HG03097 (cell line): ENCODE measurements around the gene TRPC4.

Experiments used
- ATAC-seq: cut with Tn5 transposase; IDR thresholded peaks from one replicate; pipeline ENCODE4 v1.9.1; 2021; ENCODE audit not compliant: unreplicated experiment, low FRiP score

The TRPC4 gene

GRCh38 chr13:37666036-37666435, 203.5 kb downstream of the TRPC4 start:
- no peak for ATAC-seq

GRCh38 chr13:37665420-37665819, 204.2 kb downstream of the TRPC4 start:
- ATAC-seq: no peak

- no peak for ATAC-seq
Observed at GRCh38 chr13:37663724-37664123, 205.8 kb downstream of the TRPC4 start.

GRCh38 chr13:37662624-37663023, 206.9 kb downstream of the TRPC4 start:
- no peak for ATAC-seq

GRCh38 chr13:37657956-37658355, 211.6 kb downstream of the TRPC4 start:
- ATAC-seq: no peak

- ATAC-seq: no peak
Observed at GRCh38 chr13:37657134-37657533, 212.4 kb downstream of the TRPC4 start.

- ATAC-seq: no peak
Observed at GRCh38 chr13:37656247-37656940, 213.2 kb downstream of the TRPC4 start.

GRCh38 chr13:37652596-37652995, 217.0 kb downstream of the TRPC4 start:
- no peak for ATAC-seq

- ATAC-seq: no peak
Observed at GRCh38 chr13:37651891-37652290, 217.7 kb downstream of the TRPC4 start.

GRCh38 chr13:37648609-37649008, 221.0 kb downstream of the TRPC4 start:
- no peak for ATAC-seq

- no peak for ATAC-seq
Observed at GRCh38 chr13:37647031-37647650, 222.4 kb downstream of the TRPC4 start.

- ATAC-seq: no peak
Observed at GRCh38 chr13:37646531-37646930, 223.0 kb downstream of the TRPC4 start.

GRCh38 chr13:37645181-37645740, 224.3 kb downstream of the TRPC4 start:
- no peak for ATAC-seq

GRCh38 chr13:37641391-37641790, 228.2 kb downstream of the TRPC4 start:
- ATAC-seq: no peak

GRCh38 chr13:37640499-37640898, 229.1 kb downstream of the TRPC4 start:
- ATAC-seq: no peak

- ATAC-seq: no peak
Observed at GRCh38 chr13:37636701-37637100, 232.9 kb downstream of the TRPC4 start.

- no peak for ATAC-seq
Observed at GRCh38 chr13:37632294-37632693, 237.3 kb downstream of the TRPC4 start.

- ATAC-seq: no peak
Observed at GRCh38 chr13:37627428-37627827, 242.1 kb downstream of the TRPC4 start.

GRCh38 chr13:37621811-37622361, 247.7 kb downstream of the TRPC4 start:
- ATAC-seq: no peak

- ATAC-seq: no peak
Observed at GRCh38 chr13:37618554-37618953, 251.0 kb downstream of the TRPC4 start.

GRCh38 chr13:37617173-37617572, 252.4 kb downstream of the TRPC4 start:
- no peak for ATAC-seq

GRCh38 chr13:37616131-37616530, 253.4 kb downstream of the TRPC4 start:
- ATAC-seq: no peak
